GM21619 (cell line): Measurements from ENCODE around the gene DGAT2L6.

ENCODE experiments used
- ATAC-seq: cut with Tn5 transposase; IDR thresholded peaks from one replicate; pipeline ENCODE4 v1.9.1; 2021; ENCODE audit not compliant: unreplicated experiment

Gene DGAT2L6, protein sequence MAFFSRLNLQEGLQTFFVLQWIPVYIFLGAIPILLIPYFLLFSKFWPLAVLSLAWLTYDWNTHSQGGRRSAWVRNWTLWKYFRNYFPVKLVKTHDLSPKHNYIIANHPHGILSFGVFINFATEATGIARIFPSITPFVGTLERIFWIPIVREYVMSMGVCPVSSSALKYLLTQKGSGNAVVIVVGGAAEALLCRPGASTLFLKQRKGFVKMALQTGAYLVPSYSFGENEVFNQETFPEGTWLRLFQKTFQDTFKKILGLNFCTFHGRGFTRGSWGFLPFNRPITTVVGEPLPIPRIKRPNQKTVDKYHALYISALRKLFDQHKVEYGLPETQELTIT

DNA sequence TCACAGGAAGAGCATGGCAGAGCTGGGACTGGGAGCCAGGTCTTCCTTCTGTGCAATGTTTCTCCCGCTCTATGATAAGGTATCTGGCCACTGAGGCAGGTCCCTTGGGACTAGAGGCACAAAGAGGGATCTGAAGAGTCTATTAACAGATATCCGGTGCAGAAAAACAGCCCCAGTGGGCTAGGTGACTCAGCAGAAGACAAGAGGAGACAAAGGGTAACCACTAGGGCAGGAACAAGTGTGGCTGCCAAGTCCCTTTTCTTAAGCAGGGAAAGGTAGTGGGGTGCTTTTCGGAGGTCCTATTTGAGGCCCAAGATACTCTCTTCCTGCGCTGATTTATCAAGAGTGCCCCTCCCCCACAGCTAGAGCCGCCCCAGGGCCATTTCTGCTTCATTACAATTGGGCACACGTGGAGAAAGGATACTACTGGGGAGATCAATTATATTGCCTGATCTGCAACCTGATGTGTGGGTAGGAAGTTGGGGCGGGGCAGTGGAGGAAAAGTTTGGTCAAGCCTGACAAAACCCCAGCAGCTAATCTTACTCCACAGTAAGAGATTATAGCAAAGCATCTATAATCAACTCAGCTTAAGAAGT, at the start of gene DGAT2L6:
Gene DGAT2L6 (plus strand): TSS at position 546 of the 596 bp plus-strand sequence. CDS start 100 bp downstream, outside the sequence.
- peak; percentile 80 for ATAC-seq

DNA sequence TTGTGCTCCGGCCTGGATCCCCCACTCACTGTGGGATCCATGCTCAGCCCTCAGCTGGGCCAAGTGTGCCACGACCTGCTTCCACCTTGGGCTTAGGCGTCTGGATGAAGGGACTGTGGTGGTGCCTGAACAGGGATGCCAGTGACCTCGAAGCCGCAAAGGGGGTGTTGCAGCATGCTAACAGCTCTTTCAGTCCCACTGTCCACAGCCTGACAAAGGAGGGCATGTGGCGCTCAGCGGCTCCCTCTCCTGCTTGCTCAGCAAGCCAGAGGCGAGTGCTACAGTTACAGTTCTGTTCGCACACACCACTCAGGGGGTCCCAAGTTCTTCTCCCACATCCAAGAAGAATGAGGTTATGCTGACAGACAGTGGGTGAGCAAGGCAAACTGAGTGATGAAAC, 49.2 kb upstream of the DGAT2L6 start:
- ATAC-seq = no peak

DNA sequence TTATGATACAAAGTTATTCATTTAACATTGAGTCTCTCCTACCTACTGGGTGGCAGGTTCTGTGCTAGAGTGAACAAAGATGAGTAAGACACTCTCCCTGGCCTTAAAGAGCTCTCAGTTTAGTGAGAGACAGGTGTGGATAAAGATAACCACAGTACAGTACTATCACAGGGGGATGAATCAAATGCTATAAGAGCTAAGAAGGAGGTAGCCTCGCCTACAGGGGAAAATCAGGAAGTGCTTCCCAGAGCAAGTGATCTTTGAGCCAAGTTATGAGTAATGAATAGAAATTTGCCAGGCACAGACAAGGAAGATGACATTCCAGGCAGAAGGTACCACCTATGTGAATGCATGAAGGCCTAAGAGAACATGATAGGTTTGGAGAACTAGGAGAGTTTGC, 47.5 kb upstream of the DGAT2L6 start:
- ATAC-seq = no peak

DNA sequence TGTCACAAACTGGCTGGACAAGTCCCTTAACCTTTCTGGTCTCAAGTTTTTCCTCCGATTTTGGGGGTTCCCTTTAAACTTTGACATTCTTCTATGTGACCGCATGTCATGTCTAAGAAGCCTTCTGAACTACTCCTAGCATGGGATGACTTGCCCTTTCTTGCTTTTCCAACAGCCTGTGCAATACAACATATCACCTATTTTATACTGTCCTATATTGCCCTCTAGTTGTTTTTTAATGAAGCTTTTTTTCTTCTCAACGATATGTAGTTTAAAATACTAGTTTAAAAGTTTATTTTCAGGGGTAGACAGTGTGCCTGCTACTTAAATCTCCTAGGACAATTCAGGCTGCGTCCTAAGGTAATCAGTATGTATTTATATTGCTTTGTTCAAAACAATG, 45.1 kb upstream of the DGAT2L6 start:
- no peak for ATAC-seq

DNA sequence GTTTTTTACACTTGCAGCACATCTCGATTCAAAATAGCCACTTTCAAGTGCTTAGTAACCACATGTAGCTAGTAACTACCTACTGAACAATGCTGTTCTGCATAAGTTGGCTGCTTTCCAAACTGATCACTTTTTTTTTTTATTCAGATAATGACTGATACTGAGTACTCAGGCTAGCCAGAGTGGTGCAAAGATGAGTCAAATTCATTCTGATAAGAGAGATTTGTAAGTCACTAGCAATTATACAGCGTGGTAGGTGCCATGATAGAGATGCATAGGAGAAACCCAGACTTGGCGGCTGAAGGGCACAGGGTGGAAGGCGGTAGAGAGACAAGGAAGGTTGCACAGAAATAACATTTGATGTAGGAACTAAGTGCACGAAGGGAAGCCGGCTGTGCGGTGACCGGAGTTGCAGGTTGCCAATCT, 44.4 kb upstream of the DGAT2L6 start:
- no peak for ATAC-seq

DNA sequence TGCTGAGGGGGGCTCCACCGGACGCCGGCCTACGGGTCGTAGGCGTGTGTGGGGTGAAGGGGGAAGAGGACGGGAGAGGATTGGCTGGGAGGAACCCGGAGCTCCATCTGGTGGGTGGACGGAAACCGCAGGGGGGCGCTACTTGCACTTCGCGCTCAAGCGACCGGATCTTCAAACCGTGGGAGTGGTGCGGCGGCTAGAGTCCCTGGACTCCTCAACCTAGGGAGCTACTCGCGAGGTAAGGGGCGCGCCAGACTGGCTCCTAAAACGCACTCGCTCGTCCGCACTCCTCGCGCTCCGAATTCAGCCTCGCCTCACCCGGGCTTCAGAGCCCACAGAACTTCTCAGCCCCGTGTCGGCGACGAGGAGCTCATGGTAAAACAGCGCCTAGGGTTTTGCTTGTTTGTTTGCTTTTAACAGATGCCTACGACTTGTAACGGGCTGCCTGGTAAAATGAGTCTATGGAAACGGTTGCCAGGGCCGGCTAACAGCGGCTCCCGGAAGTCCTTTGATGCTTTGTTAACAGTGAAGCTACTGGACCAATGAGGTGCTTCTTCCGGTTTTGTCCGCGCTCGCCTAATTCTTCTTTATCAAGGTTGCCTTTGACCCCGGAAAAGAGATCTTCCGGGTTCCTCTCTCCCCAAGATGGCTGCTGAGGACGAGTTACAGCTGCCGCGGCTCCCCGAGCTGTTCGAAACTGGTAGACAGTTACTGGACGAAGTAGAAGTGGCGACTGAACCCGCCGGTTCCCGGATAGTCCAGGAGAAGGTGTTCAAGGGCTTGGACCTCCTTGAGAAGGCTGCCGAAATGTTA, 43.8 kb upstream of the DGAT2L6 start, which contains the start of gene IGBP1:
Gene IGBP1 (plus strand): TSS at position 145 of the 813 bp plus-strand sequence. CDS start 501 bp downstream, at position 646.
- peak; percentile 92 for ATAC-seq

DNA sequence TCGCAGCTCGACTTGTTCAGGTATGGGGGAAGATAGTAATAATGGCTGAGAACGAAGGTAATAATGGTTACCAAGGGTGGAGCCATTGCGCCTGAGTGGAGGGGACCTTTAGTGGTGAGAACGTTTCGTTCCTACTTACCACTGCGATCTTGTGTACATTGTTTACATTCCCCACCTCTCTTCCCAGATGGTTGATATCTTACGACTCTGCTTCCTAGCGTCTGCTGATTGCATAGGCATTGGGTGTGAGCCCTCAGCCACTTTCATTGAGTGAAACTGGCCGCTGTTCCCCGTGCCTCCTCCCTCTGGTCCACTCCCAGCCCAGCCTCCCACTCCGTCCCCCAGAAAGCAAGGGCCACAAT, 43.2 kb upstream of the DGAT2L6 start:
- ATAC-seq = peak; percentile 5

DNA sequence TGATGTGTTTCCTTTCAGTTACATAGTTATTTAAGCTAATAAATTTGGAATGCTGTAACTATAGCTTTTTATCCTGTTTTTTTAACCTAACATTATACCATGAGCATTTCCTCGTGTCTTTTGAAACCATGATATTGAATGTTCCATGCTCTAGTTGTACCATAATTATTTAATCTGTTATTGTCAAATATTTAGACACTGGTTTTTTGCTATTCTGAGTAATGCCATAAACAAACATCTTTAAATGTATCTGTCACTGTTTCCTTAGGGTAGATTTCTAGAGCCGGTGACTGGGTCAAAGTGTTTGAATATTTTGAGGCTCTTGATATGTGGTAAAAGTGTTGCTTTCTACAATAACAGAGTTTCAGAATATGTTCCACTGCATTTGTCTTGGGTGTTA, 38.7 kb upstream of the DGAT2L6 start:
- no peak for ATAC-seq

DNA sequence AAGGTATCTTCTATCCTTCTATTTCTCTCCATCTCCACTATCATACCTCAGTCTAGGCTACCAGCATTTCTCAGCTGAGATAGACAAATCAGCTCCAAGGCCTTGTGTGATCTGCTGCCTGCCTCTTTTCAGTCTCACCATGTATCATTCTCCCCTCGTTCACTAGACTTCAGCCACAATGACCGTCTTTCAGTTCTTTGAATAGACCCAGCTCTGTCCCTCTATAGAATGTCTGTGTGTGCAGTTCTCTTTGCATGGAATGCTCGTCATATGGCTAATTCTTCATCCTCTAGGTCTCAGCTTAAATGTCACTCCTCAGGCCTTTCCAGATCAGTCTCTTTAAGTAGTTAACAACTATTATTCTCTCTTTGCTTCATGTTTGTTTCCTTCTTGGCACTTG, 37.5 kb upstream of the DGAT2L6 start:
- ATAC-seq = no peak

DNA sequence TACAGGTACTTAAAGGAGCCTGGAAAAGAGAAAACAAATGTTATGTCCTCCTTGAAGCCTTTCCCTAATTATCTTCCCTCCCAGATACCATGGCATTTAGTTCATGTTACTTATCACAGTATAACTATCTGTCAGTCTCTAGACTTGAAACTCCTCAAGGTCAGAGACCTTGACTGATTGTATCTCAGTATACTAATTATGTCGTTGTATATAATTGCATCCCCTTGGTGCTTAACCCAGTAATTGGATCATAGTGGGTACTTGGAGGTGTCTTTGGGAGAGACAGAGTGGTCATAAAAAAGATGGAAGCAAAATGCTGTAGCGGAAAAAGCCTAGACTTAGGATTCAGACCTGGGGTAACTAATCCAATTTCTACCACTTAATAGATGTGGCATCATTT, 35.9 kb upstream of the DGAT2L6 start:
- no peak for ATAC-seq

DNA sequence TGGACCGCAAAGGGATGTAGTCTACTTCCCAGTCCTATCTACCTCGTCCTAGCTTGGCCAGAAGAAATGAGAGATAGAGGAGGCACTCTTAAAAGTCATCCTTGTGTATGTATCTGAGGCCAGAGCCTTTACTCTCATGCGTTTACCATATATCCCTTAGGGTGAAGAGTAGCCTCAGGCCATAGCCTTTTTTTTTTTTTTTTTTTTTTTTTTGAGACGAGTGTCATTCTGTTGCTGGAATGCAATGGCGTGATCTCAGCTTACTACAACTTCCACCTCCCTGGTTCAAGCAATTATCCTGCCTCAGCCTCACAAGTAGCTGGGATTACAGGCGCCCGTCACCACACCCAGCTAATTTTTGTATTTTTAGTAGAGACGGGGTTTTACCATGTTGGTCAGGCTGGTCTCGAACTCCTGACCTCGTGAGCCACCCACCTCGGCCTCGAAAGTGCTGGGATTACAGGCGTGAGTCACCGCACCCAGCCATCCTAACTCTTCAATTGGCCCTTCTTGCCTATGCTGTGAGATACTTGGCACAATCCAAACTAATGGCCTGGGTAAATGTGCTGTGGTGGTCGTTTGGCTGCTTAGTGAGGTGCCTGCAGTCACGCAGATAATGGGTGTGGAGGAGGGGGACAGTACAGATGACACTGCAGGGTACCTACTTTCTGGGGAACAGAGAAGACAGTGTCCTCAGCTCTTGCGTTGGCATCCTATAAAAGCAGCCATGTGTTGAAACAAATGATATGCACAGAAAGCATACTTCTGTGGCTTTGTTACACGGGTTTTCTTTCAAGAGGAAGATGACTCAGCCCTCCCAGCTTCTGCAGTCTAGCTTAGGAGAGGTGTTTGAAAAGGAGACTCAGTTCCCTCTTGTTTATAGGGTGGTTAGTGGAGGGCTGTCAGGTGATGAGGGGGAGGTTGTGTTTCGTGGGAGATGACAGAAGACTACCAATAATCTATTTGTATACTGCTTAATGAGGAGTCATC, 10.4 kb upstream of the DGAT2L6 start:
- ATAC-seq = no peak

DNA sequence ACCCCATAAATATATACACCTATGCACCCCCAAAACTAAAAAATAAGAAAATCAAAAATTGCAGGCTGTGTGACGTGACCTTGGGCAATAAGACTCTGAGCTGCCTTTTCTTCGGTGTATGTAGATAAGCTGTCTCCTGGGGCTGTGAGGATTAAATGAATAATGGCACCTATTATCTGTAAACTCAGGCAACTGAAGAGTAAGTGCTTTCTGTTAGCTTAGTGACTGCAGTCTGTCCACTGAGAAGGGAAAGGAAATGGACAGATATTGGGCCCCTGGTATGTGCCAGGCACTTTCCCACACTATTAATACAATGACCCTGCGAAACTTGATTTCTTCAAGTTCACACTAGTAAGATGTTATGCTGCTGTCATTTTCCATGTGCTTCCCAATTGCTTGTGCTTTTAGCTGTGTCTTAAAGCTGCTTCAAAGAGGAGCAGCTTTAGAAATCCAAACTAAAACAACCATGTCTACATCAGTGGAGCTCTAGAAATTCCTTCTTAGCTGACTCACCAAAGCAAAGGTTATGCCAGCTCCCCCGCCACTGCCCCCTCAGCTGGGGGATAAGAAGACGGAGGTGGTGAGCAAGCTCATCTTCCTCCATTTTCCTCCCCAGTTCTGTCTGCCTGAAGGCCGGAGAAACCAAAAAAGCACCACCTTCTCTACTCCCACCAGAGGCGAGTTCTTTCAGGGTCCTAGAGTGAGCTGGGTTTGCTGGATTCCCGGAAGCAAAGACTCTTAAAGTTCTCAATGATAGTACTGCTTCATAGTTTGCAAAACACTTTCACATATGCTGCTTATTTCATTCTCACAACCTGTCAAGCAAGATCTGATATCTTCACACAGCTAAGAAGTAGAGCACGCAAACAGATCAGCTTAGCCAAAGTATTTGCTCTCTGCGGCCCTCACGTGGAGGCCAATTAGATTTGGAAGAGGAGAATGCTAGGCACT, 8.8 kb upstream of the DGAT2L6 start:
- ATAC-seq = no peak

DNA sequence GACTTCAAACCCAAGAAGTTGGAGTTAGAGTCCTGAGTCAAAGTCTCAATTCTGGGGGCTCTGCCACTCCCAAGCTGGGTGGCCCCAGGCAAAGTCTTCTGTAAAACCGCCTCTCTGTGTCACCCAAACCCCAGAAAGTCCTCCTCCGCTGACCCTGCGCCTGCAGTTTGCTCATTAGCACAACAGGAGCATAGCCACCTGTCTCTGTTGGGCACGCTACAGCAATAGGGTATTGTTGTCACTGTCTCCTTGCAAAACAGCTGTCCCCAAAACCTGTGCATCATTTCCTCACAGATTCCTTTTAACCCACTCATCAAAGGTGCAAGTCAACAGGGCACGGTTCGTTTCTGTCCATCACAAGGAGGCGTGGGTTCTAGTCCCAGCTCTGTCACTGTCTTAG, 8.0 kb upstream of the DGAT2L6 start:
- no peak for ATAC-seq

DNA sequence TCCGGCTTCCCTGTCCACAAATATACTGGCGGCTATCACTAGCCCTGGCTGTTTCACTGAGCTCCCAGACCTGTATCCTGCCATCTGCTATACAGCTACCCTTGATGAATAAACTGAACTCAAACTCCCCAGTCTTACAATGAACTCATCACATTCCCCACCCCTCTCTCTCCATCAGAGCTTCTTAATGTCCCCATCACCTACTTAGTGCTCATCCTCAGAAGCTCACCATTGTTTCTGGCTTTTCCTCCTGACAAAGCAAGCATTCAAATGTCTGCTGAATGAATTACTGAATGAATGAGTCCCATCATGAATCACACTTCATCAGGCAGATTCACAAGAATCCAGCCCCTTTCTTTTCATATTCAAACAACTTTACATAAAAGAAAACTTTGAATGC, 5.7 kb upstream of the DGAT2L6 start:
- no peak for ATAC-seq

DNA sequence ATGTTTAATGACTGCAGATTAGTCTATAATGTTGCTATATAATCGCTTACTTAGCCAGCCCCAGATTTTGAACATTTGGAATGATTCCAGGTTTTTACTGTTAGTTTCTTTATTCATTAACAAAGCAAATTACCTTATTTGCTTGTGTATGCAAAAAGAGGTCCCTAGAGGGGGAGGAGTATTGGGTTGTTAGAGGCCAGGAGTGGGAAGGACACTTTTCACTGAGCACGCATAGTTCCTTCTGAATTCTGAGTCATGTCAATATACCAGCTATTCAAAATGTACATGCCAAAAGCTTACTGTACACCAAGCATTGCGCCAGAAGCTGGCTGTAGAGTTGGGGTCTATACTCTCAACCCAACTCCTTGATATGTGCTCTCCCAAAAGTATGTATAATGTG, 5.1 kb upstream of the DGAT2L6 start:
- no peak for ATAC-seq

DNA sequence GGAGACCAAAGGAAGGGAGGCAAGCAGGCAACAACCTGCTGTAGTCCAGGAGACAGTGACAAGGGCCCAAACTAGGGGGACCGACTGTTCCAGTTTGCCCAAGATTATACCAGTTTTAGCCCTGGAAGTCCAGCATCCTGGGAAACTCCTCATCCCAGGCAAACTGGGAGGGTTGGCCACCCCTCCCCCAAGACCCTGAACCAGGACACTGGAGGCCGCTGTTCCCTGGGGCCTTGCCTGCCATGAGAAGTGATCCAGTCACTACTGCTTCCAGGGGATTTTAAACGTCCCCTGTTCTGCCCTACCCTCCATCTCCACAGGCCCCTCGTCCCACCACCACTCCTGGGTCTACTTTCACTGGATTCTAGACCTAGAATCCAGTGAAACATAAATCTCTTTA, 4.3 kb upstream of the DGAT2L6 start:
- no peak for ATAC-seq

DNA sequence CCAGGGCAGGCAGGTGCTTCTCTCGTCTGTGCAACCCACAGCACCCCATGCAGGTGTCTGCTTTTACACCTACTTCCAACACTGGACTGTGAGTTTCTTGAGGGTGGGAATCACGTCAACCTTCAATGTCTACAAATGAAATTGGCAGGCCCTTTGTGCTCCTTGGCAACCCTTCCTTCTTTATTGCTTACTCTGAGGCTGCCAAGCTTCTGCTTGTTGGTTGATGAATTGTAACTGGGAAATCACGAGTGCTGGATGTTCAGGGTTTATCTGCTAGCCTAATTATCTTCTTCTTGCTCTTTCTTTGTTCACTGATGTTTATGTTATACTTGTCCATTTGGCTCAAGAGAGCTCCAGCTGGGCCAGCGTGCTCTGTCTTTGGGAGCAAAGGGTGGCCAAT, 2.5 kb upstream of the DGAT2L6 start:
- no peak for ATAC-seq

DNA sequence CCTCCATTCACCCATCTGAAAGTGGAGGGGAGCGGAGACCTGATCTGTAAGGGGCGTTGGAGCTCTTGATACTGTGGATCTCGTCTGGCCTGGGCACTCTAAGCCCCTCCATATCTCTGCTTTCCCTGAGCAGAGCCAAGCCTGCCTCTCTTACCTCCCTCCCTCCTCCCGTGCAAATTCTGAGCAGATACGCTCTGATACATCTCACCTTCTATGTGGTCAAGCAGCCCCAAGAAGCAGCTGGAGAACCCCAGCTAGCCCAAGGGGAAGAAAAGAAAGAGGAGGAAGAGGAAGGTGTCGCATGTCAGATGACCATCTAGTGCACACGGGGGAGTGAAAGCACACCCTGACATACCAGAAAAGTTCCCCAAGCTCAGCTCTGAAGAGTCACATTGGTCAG, 1.9 kb upstream of the DGAT2L6 start:
- ATAC-seq = no peak

DNA sequence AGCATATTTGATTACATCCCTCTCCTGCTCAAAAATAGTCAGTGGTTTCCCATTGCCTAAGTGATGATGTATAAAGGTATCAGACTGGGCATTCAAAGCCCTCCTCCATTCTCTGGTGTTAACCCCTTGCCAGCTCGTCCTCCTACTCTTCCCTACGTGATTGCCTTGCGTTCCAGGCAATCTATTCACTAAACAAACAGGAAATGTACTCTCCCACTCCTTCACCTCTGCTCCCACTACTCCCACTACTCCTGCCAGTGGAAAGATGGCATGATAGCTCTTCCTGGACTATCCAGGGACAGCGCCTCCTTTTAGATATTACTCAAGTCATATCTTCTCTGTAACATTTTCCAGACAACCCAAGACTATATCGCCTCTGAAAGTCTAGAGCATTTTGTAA, 5.8 kb downstream of the DGAT2L6 start:
- ATAC-seq = no peak

DNA sequence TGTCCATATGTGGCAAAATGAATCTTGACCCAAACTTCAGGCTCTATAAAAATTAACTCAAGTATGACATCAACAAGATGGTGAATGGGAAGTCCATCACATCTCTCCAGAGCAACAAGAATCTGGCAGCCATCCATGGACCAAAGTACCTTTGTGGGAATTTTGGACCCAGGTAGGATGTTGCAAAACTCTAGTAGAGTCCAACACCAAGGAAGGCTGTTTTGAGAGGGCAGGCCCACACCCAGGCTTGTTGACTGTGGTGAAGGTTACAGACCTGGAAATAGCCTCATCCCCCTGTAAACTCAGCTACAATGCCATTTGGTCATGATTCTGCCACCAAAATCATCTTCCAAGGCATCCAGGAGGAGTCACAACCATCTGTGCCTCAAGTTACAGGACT, 12.9 kb downstream of the DGAT2L6 start:
- no peak for ATAC-seq
